IMR-90 (cell line): ENCODE results near the gene SYN1. TPM values are rescaled to one million over a fixed set of nuclear protein-coding genes. Genes with fewer than 3 reads are reported as not detected.

Experiments
- ATAC-seq: fragments of 200-7000 bp; cut with Tn5 transposase; 2 replicates; pipeline ENCODE4 v1.9.1; 2020; ENCODE audit warnings: low read depth, mild to moderate bottlenecking, moderate library complexity
- BruUV-seq: library from RNA; stranded (reverse); fragments of 400-500 nt; replicated peaks from 2 replicates; lab custom pipeline; 2021; lab: Mats Ljungman, UMichigan
- CTCF ChIA-PET: fragments of 300-600 bp; formaldehyde crosslinking; extraction: SDS; loops from one replicate; lab custom pipeline; 2021; ENCODE audit warnings: antibody characterized with exemption; lab: Yijun Ruan, JAX
- POLR2A ChIA-PET: fragments of 300-600 bp; sonication (Branson Sonifier 250); formaldehyde crosslinking; loops from one replicate; lab custom pipeline; 2022; ENCODE audit warnings: antibody characterized with exemption; ENCODE audit not compliant: unreplicated experiment; lab: Charles Lee
- DNase-seq: peaks from one replicate; pipeline ENCODE4 v3.0.0; 2013
- H2AFZ ChIP-seq: replicated peaks from 2 replicates; pipeline ENCODE3; 2013; ENCODE audit warnings: low read length, mild to moderate bottlenecking; ENCODE audit not compliant: poor library complexity
- H2AK5ac ChIP-seq: 2 replicates; pipeline ENCODE4 v1.6.1; 2013; ENCODE audit warnings: low read depth, low read length, inconsistent platforms
- H2AK9ac ChIP-seq: replicated peaks from 2 replicates; pipeline ENCODE3; 2013; ENCODE audit warnings: mild to moderate bottlenecking, low read depth, low read length, moderate library complexity; ENCODE audit not compliant: poor library complexity
- H2BK120ac ChIP-seq: 2 replicates; pipeline ENCODE4 v1.6.1; 2013; ENCODE audit warnings: low read depth, low read length, inconsistent platforms
- H2BK15ac ChIP-seq: 3 replicates; pipeline ENCODE4 v1.6.1; 2013; ENCODE audit warnings: low read depth, low read length, inconsistent platforms
- H2BK20ac ChIP-seq: 2 replicates; pipeline ENCODE4 v1.6.1; 2013; ENCODE audit warnings: low read depth, mild to moderate bottlenecking, inconsistent platforms, low read length, moderate library complexity
- H2BK5ac ChIP-seq: 2 replicates; pipeline ENCODE4 v1.6.1; 2013; ENCODE audit warnings: mild to moderate bottlenecking, low read depth, low read length, inconsistent platforms; ENCODE audit not compliant: poor library complexity, severe bottlenecking
- H3K14ac ChIP-seq: replicated peaks from 2 replicates; pipeline ENCODE4 v1.6.1; 2013; ENCODE audit warnings: low read depth, low read length, inconsistent platforms
- H3K18ac ChIP-seq: 2 replicates; pipeline ENCODE4 v1.6.1; 2013; ENCODE audit warnings: low read depth, low read length, control low read depth
- H3K23ac ChIP-seq: 2 replicates; pipeline ENCODE4 v1.6.1; 2013; ENCODE audit warnings: low read depth, low read length, inconsistent platforms
- H3K27ac ChIP-seq: 2 replicates; pipeline ENCODE4 v1.5.1; 2013; ENCODE audit warnings: mild to moderate bottlenecking, control low read depth, low read length; ENCODE audit not compliant: insufficient read depth
- H3K27me3 ChIP-seq: 2 replicates; pipeline ENCODE4 v1.6.1; 2013; ENCODE audit warnings: low read length; ENCODE audit not compliant: control insufficient read depth, insufficient read depth
- H3K36me3 ChIP-seq: 2 replicates; pipeline ENCODE4 v1.6.1; 2013; ENCODE audit warnings: low read length, mixed read lengths; ENCODE audit not compliant: control insufficient read depth, insufficient read depth
- H3K4ac ChIP-seq: 2 replicates; pipeline ENCODE4 v1.6.1; 2013; ENCODE audit warnings: low read depth, low read length, inconsistent platforms
- H3K4me1 ChIP-seq: 2 replicates; pipeline ENCODE4 v1.6.1; 2013; ENCODE audit warnings: low read length, mixed read lengths; ENCODE audit not compliant: control insufficient read depth, insufficient read depth
- H3K4me2 ChIP-seq: 2 replicates; pipeline ENCODE4 v1.6.1; 2013; ENCODE audit warnings: low read depth, mild to moderate bottlenecking, control low read depth, low read length, moderate library complexity
- H3K4me3 ChIP-seq: 2 replicates; pipeline ENCODE4 v1.5.1; 2013; ENCODE audit warnings: low read depth, mild to moderate bottlenecking, control low read depth, low read length, moderate library complexity; ENCODE audit not compliant: insufficient read depth
- H3K56ac ChIP-seq: 2 replicates; pipeline ENCODE4 v1.6.1; 2013; ENCODE audit warnings: low read length, inconsistent platforms; ENCODE audit not compliant: insufficient read depth; ENCODE audit errors: extremely low read depth
- H3K79me1 ChIP-seq, 2 experiments: 2 replicates each; pipeline ENCODE4 v1.6.1; 2013; ENCODE audit warnings: low read length in 2 of 2, inconsistent platforms in 1 of 2, low read depth in 1 of 2
- H3K9ac ChIP-seq: 2 replicates; pipeline ENCODE4 v1.6.1; 2013; ENCODE audit warnings: low read depth, low read length, control low read depth
- H3K9me1 ChIP-seq: 2 replicates; pipeline ENCODE4 v1.6.1; 2013; ENCODE audit warnings: low read length, inconsistent platforms; ENCODE audit not compliant: insufficient read depth
- H3K9me3 ChIP-seq: 2 replicates; pipeline ENCODE4 v1.6.1; 2013; ENCODE audit warnings: low read length; ENCODE audit not compliant: control insufficient read depth, insufficient read depth
- H4K20me1 ChIP-seq: 2 replicates; pipeline ENCODE4 v1.6.1; 2013; ENCODE audit warnings: low read length, inconsistent platforms; ENCODE audit not compliant: insufficient read depth
- H4K5ac ChIP-seq: 2 replicates; pipeline ENCODE4 v1.6.1; 2013; ENCODE audit warnings: mild to moderate bottlenecking, low read depth, low read length, control low read depth
- H4K8ac ChIP-seq, 2 experiments: 2 replicates each; pipeline ENCODE4 v1.6.1; 2013; ENCODE audit warnings: low read depth in 2 of 2, low read length in 2 of 2, control low read depth in 1 of 2, inconsistent platforms in 1 of 2
- H4K91ac ChIP-seq: 2 replicates; pipeline ENCODE4 v1.6.1; 2013; ENCODE audit warnings: low read depth, low read length, inconsistent platforms; ENCODE audit not compliant: insufficient read depth
- CEBPB ChIP-seq: IDR thresholded peaks from 2 replicates; pipeline ENCODE4 v1.6.1; 2012; ENCODE audit warnings: low read depth, low read length, improper control_type of control experiment
- CTCF ChIP-seq: conservative IDR thresholded peaks from 2 replicates; pipeline ENCODE4 v1.5.1; 2012; ENCODE audit warnings: mild to moderate bottlenecking, low read depth, low read length, improper control_type of control experiment
- FOS ChIP-seq: fragments of 150-350 bp; IDR thresholded peaks from 2 replicates; pipeline ENCODE4 v1.6.1; 2016; ENCODE audit warnings: low read depth, low read length
- MAZ ChIP-seq: IDR thresholded peaks from 2 replicates; pipeline ENCODE4 v1.6.1; 2012; ENCODE audit warnings: low read depth, mild to moderate bottlenecking, low read length, improper control_type of control experiment, moderate library complexity, borderline replicate concordance
- MXI1 ChIP-seq: IDR thresholded peaks from 2 replicates; pipeline ENCODE4 v1.6.1; 2012; ENCODE audit warnings: low read depth, mild to moderate bottlenecking, low read length, moderate library complexity, borderline replicate concordance
- RAD21 ChIP-seq: IDR thresholded peaks from 2 replicates; pipeline ENCODE4 v1.6.1; 2012; ENCODE audit warnings: low read length, improper control_type of control experiment
- RCOR1 ChIP-seq: IDR thresholded peaks from 2 replicates; pipeline ENCODE4 v1.6.1; 2012; ENCODE audit warnings: mild to moderate bottlenecking, low read length, improper control_type of control experiment; ENCODE audit not compliant: insufficient replicate concordance
- SMC3 ChIP-seq: fragments of 150-350 bp; IDR thresholded peaks from 2 replicates; pipeline ENCODE4 v1.6.1; 2016; ENCODE audit warnings: low read depth, mild to moderate bottlenecking, antibody characterized with exemption, low read length, moderate library complexity
- WGBS, 2 experiments: methylation state at CpG; one replicate each; pipeline versions ENCODE4 v1.1.5 to v1.1.7; 2013; ENCODE audit warnings: missing lambda C conversion rate in 2 of 2; ENCODE audit not compliant: insufficient read length in 1 of 2; ENCODE audit errors: extremely low coverage in 2 of 2; 5-methylcytosine and 5-hydroxymethylcytosine counted together
- dilution Hi-C: fragments of 300-500 bp; cut with HindIII; formaldehyde crosslinking; loops from one replicate; pipeline ENCODE4 v1.14.3; 2018; ENCODE audit warnings: low sequenced_read_pairs; ENCODE audit not compliant: unreplicated experiment
- in situ Hi-C: fragments of 300-500 bp; cut with MboI; formaldehyde crosslinking; loops from 3 replicates; pipeline ENCODE4 v1.14.3; 2019; ENCODE audit warnings: low sequenced_read_pairs, inconsistent platforms, mixed read lengths
- intact Hi-C: fragments of 100-400 bp; cut with micrococcal nuclease; formaldehyde crosslinking; loops from 2 replicates; pipeline ENCODE4 v1.10.0; 2022
- polyA plus RNA-seq, 3 experiments: library from polyadenylated mRNA; depleted of rRNA; stranded (reverse); fragments of >200 nt; gene quantifications; 2 replicates each; pipeline ENCODE4 v1.2.3, GENCODE V29; 2012; ENCODE audit warnings: low replicate concordance in 1 of 3
- total RNA-seq: library from RNA; depleted of rRNA; stranded (reverse); fragments of >200 nt; gene quantifications from 2 replicates; pipeline ENCODE4 v1.2.3, GENCODE V29; 2012

SYN1 gene
- total and polyA plus RNA-seq, 2 of the 4 experiments (the other 2 are of a cell fraction) = under 0.01 to 0.56 TPM

- Histone ChIP-seq H3K23ac (no peak overlapping the region), H3K4me1 (peaks cover 7% of the 10 kb centered on the region), H4K91ac (no peak overlapping the region), H3K56ac (no peak overlapping the region), H2AFZ (no peak overlapping the region), H2BK120ac (peak overlapping the region; percentile 16; the same call in 1 of the 2 replicates), H3K27ac (peak overlapping the region; percentile 84; the same call in 1 of the 2 replicates), H3K4me3 (no peak overlapping the region), H3K9me3 (no peaks in the 10 kb centered on the region), H3K79me1 (peaks cover 0 to 38% of the 10 kb centered on the region in 2 experiments; a peak in 3 of 4 replicates), H2BK20ac (no peak overlapping the region), H3K4ac (peak overlapping the region; percentile 82; the same call in 1 of the 2 replicates), H3K18ac (no peak overlapping the region), H3K36me3 (peaks cover 4% of the 10 kb centered on the region; the same call in 1 of the 2 replicates), H3K27me3 (no peaks in the 10 kb centered on the region), H4K5ac (no peak overlapping the region), H4K8ac (peak overlapping the region in 1 of 2 experiments; percentile 75; a peak in 1 of 4 replicates), H3K14ac (peak overlapping the region; percentile 27), H3K9ac (no peak overlapping the region), H2AK9ac (no peak overlapping the region), H3K4me2 (peak overlapping the region; percentile 83), H4K20me1 (peaks cover 23% of the 10 kb centered on the region), H3K9me1 (0 out of 2 replicates have a peak, but pooled peaks cover 2% of the 10 kb centered on the region), H2AK5ac (no peak overlapping the region), H2BK15ac (no peak overlapping the region), H2BK5ac (peak overlapping the region; percentile 79)
- TF ChIP-seq SMC3 (no peak), RCOR1 (no peak), RAD21 (no peak), CTCF (no peak), MXI1 (no peak), FOS (no peak), CEBPB (no peak), MAZ (no peak)
- intact Hi-C loops (no loop called here), dilution Hi-C loops (no loop called here), in situ Hi-C loops (loop anchor here (5.0 to 25.0 kb wide), 2 partner anchors 86 to 436 kb away; partner anchors contain the start of genes ARAF and CDK16)
- ATAC-seq = peak; percentile 11
- peak; percentile 67 for DNase-seq
- CTCF ChIA-PET = no interaction called here
- WGBS, 2 experiments = no CpG with 5 or more reads among the region's 2 CpGs
- BruUV-seq = no TSS peak
- POLR2A ChIA-PET = no interaction called here
Observed at GRCh38 chrX:47648376-47648775, 28.7 kb upstream of the SYN1 start.
